CD4-positive, alpha-beta T cell treated with Interleukin-6 at 100 ng/mL for 8 hours (primary cell): Measurements from ENCODE around the gene VWA1.
"Not testable (repeated sequence)": the region's sequence is repeated elsewhere in the genome, so short reads cannot be mapped to it uniquely, and the experiment has no call there.

Source experiments
- DNase-seq: peaks from one replicate; pipeline ENCODE4 v3.0.0-alpha.2; 2020; ENCODE audit warnings: mixed read lengths, low spot score

The VWA1 gene

GRCh38 chr1:1485755-1486317 is 50.3 kb downstream of the VWA1 start:
- not testable (repeated sequence) for DNase-seq

DNA sequence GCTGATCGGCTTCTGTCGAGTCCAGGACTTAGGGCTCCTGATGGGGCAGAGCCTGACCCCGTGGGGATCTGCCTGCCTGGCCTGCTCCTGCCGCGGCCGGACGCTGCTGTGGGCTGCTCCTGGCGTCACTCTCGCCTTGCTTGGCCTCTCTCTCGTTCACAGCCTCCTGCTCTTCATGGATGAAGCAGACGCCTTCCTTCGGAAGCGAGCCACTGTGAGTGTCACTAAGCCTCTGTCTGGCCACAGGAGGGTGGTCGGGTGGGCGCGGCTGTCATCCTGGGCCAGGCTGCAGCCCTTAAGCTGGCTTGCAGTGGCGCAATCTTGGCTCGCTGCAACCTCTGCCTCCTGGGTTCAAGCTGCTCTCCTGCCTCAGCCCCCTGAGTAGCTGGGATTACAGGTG is 52.2 kb downstream of the VWA1 start:
- no peak for DNase-seq

DNA sequence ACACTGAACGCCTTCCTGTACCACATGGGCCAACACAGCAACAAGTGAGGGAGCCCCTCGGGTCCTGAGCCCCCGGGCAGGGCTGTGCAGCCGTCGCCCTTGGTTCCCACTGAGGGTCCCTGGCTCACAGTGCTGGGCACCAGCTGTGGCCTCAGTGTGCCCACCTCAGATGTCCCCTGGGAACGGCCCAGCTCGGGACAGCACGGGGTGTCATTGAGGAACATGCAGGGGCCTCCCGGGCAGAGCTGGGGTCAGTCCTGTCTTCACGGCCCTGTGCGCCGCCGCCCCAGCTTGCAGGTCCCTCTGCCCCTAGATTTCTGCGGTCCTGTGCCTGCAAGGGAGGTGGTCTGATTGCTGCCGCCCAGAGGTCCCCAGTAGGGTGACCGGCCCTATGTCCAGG is 53.7 kb downstream of the VWA1 start:
- no peak for DNase-seq

DNA sequence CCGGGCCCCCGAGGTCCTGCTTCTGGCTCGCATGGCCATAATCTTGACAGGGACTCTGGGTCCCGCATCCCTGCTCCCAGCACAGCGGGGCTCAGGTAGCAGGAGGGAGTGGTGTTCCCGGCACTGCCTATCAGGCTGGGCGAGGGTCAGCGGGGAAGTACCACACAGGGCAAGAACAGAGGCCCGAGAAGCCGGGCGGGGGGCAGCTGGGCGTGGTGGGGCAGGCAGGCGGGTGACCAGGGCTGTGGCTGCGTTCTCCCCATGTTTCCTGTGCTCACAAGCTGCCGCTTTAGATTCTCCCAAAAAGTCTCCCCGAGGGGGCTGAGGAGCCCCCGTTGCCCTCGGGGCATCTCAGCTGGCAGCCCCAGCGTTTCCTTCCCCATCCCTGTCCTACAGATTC is 54.4 kb downstream of the VWA1 start:
- no peak for DNase-seq

DNA sequence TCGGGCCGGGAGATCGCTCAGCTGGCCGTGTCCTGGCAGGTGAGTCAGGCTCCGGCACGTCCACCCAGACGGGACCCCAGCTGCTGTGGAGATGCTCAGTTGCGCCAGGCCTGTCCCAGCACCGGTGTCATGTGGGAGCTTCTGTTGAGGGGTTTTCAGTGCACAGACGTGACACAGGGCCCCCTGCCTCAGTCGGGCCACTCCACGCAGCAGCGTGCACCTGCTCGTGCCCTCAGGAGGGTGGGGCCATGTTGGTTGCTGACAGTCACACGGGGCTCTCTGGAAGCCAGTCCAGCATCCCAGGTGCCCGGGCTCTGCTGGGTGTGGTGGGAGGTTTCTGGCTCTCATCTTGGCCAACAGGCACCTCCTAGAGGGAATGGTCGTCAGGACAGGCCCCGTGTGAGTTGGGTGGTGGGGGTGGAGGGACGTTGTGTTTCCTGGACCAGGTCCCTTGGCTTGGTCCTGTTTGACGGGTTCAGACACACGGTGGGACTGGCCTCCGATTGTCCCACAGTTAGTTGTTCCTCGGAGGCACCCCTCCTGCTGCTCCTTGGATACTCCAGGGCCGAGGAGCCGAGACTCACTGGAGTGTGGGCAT is 55.2 kb downstream of the VWA1 start:
- DNase-seq, result no peak

DNA sequence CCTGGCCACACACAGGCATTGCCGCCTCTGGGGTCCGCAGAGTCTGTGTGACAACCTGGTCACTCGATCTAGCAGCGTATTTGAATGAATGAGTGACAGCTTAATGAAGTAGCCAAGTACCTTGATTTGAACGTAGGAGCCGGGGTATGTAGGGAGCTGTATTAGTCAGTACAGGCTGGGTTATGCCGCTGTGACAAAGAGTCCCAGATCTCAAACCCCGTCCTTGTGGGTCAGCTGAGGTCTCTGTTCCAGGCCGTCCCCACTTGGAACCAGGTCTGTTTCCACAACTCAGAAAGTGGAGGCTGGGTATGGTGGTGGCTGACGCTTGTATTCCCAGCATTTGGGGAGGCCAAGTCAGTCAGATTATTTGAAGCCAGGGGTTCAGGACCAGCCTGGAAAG is 56.1 kb downstream of the VWA1 start:
- no peak for DNase-seq
